Stimulated activated CD8-positive, alpha-beta memory T cell treated with anti-CD3 and anti-CD28 coated beads, Interleukin-7, amount 100 ng/mL, for 4 hours (primary cell): ENCODE results near the gene TMEM252.

Experiments
- DNase-seq, 2 donors: peaks; one replicate each; pipeline ENCODE4 v3.0.0-alpha.2; 2020; ENCODE audit warnings: low read depth in 2 of 2

The TMEM252 gene

GRCh38 chr9:68540712-68541535, at the start of gene TMEM252:
Gene TMEM252, minus strand, starts transcription at chr9:68540883. Its CDS starts 69 bp downstream, at chr9:68540814.
- no peak for DNase-seq

- no peak for DNase-seq
Observed at GRCh38 chr9:68585034-68585761, 44.5 kb upstream of the TMEM252 start.

- peak; percentile 57 to 61 for DNase-seq
Observed at GRCh38 chr9:68584189-68585033, 43.7 kb upstream of the TMEM252 start.

GRCh38 chr9:68581696-68582095, 41.0 kb upstream of the TMEM252 start:
- DNase-seq = no peak

GRCh38 chr9:68577774-68578591, 37.3 kb upstream of the TMEM252 start:
- no peak for DNase-seq

GRCh38 chr9:68575817-68576216, 35.1 kb upstream of the TMEM252 start:
- no peak for DNase-seq

GRCh38 chr9:68574150-68574549, 33.5 kb upstream of the TMEM252 start:
- no peak for DNase-seq

- DNase-seq = no peak
Observed at GRCh38 chr9:68567565-68567964, 26.9 kb upstream of the TMEM252 start.

- no peak for DNase-seq
Observed at GRCh38 chr9:68562461-68562860, 21.8 kb upstream of the TMEM252 start.

- DNase-seq = peak in 1 of 2 donors; percentile 3
Observed at GRCh38 chr9:68560071-68560844, 19.6 kb upstream of the TMEM252 start.

GRCh38 chr9:68558545-68558944, 17.9 kb upstream of the TMEM252 start:
- no peak for DNase-seq

GRCh38 chr9:68555437-68556150, 14.9 kb upstream of the TMEM252 start:
- no peak for DNase-seq

GRCh38 chr9:68552700-68553476, 12.2 kb upstream of the TMEM252 start:
- DNase-seq = no peak

- DNase-seq = no peak
Observed at GRCh38 chr9:68551191-68551590, 10.5 kb upstream of the TMEM252 start.

GRCh38 chr9:68548241-68548640, 7.6 kb upstream of the TMEM252 start:
- DNase-seq = no peak

- no peak for DNase-seq
Observed at GRCh38 chr9:68547417-68547816, 6.7 kb upstream of the TMEM252 start.

GRCh38 chr9:68546596-68547390, 6.1 kb upstream of the TMEM252 start:
- DNase-seq = no peak

- DNase-seq = no peak
Observed at GRCh38 chr9:68545033-68545705, 4.5 kb upstream of the TMEM252 start.
